ENCODE measurements around the gene RFTN1.

- no peak for TF ChIP-seq EP300 (IDR thresholded peaks at IDR 0.05; ENCODE audit: borderline replicate concordance in 1 of 2, control insufficient read depth in 1 of 2, low read depth in 2 of 2, low read length in 2 of 2)
- no peak for TF ChIP-seq CTCF (IDR thresholded peaks at IDR 0.05 in 2 of 3, conservative IDR thresholded peaks at IDR 0.05 in 1 of 3; ENCODE audit: control insufficient read depth in 2 of 3, extremely low read depth in 1 of 3, insufficient read depth in 1 of 3, low read depth in 3 of 3, low read length in 3 of 3)
- no peak for TF ChIP-seq CREB1 (IDR thresholded peaks at IDR 0.05; ENCODE audit: low read depth)
- TF ChIP-seq NR2C2 (IDR thresholded peaks at IDR 0.05; ENCODE audit: borderline replicate concordance, control insufficient read depth, insufficient read length, low read depth): no peak
- no peak for TF ChIP-seq MEF2A (IDR thresholded peaks at IDR 0.05; ENCODE audit: insufficient read depth, low read depth, low read length)
- TF ChIP-seq SRF (IDR thresholded peaks at IDR 0.05; ENCODE audit: low read depth in 2 of 2, low read length in 2 of 2): no peak
- TF ChIP-seq TCF12 (IDR thresholded peaks at IDR 0.05; ENCODE audit: low read depth, low read length): no peak
- TF ChIP-seq POLR2A (IDR thresholded peaks at IDR 0.05; ENCODE audit: low read depth, low read length): no peak
These were observed 150.7 kb downstream of the RFTN1 start for GRCh38 chr3:16362770-16363169.
